H1 (cell line): ENCODE data around the gene DLL4. TPM values are rescaled to one million over a fixed set of nuclear protein-coding genes. Genes with fewer than 3 reads are reported as not detected.

Experiments
- CTCF ChIA-PET: fragments of 300-600 bp; sonication (Branson Sonifier 250); formaldehyde crosslinking; loops from one replicate; lab custom pipeline; 2021; ENCODE audit not compliant: partially characterized antibody; lab: Charles Lee
- POLR2A ChIA-PET: fragments of 300-600 bp; sonication (Branson Sonifier 250); formaldehyde crosslinking; loops from one replicate; lab custom pipeline; 2021; ENCODE audit warnings: inconsistent platforms; ENCODE audit not compliant: partially characterized antibody; lab: Charles Lee
- DNase-seq, 2 experiments: peaks; one replicate each; pipeline versions ENCODE4 v3.0.0 to v3.0.0-alpha.2; 2010 to 2022; ENCODE audit warnings: low spot score in 2 of 2, low read depth in 1 of 2, mixed read lengths in 1 of 2
- FAIRE-seq: peaks from 2 replicates; lab custom pipeline; 2011; peaks lifted over from hg19 to GRCh38; lab: Jason Lieb, UNC
- H2AFZ ChIP-seq: 2 replicates; pipeline ENCODE4 v1.8.1; 2012; ENCODE audit warnings: low read length, inconsistent platforms
- H2AK5ac ChIP-seq: 2 replicates; pipeline ENCODE4 v1.6.1; 2013; ENCODE audit warnings: low read depth, low read length
- H2BK120ac ChIP-seq: replicated peaks from 2 replicates; pipeline ENCODE3; 2013; ENCODE audit warnings: low read depth, low read length, inconsistent platforms
- H2BK12ac ChIP-seq: 2 replicates; pipeline ENCODE4 v1.6.1; 2013; ENCODE audit warnings: low read depth, low read length
- H2BK15ac ChIP-seq: 2 replicates; pipeline ENCODE4 v1.6.1; 2013; ENCODE audit warnings: low read length
- H2BK20ac ChIP-seq: 2 replicates; pipeline ENCODE4 v1.6.1; 2013; ENCODE audit warnings: low read length
- H2BK5ac ChIP-seq: 2 replicates; pipeline ENCODE4 v1.6.1; 2013; ENCODE audit warnings: low read depth, low read length
- H3K14ac ChIP-seq: 2 replicates; pipeline ENCODE4 v1.6.1; 2013; ENCODE audit warnings: inconsistent platforms; ENCODE audit not compliant: insufficient read length
- H3K18ac ChIP-seq: 2 replicates; pipeline ENCODE4 v1.6.1; 2013; ENCODE audit warnings: low read length; ENCODE audit errors: extremely low read depth
- H3K23ac ChIP-seq: 2 replicates; pipeline ENCODE4 v1.6.1; 2013; ENCODE audit warnings: inconsistent platforms; ENCODE audit not compliant: insufficient read length
- H3K23me2 ChIP-seq: 2 replicates; pipeline ENCODE4 v1.6.1; 2013; ENCODE audit warnings: low read depth, low read length
- H3K27ac ChIP-seq: 2 replicates; pipeline ENCODE4 v1.6.1; 2011; ENCODE audit warnings: low read depth, low read length, inconsistent platforms
- H3K27me3 ChIP-seq, 4 experiments: replicated peaks in 1 of 4; 1 replicate in 1 of 4; 2 replicates in 3 of 4; pipeline versions ENCODE4 v1.6.1 to v1.8.1; 2011 to 2013; ENCODE audit warnings: low read length in 3 of 4, mild to moderate bottlenecking in 3 of 4, inconsistent platforms in 2 of 4, mixed read lengths in 2 of 4, moderate library complexity in 1 of 4; ENCODE audit not compliant: control insufficient read depth in 3 of 4, insufficient read depth in 3 of 4; ENCODE audit errors: extremely low read depth in 1 of 4
- H3K36me3 ChIP-seq, 4 experiments: 2 replicates each; pipeline versions ENCODE4 v1.6.1 to v1.8.1; 2011 to 2013; ENCODE audit warnings: mild to moderate bottlenecking in 4 of 4, low read length in 3 of 4, moderate library complexity in 2 of 4, control low read depth in 1 of 4, inconsistent platforms in 1 of 4; ENCODE audit not compliant: insufficient read depth in 4 of 4, control insufficient read depth in 2 of 4
- H3K4ac ChIP-seq: replicated peaks from 2 replicates; pipeline ENCODE3; 2013; ENCODE audit warnings: low read length, low read depth, mixed read lengths, inconsistent platforms; ENCODE audit not compliant: insufficient read length
- H3K4me1 ChIP-seq, 4 experiments: replicated peaks in 1 of 4; 1 replicate in 1 of 4; 2 replicates in 3 of 4; pipeline versions ENCODE4 v1.6.1 to v1.8.1; 2011 to 2013; ENCODE audit warnings: low read length in 3 of 4, inconsistent platforms in 2 of 4, mixed read lengths in 1 of 4; ENCODE audit not compliant: insufficient read depth in 4 of 4, control insufficient read depth in 3 of 4
- H3K4me2 ChIP-seq, 2 experiments: 2 replicates each; pipeline versions ENCODE4 v1.6.1 to v1.8.1; 2011 to 2013; ENCODE audit warnings: low read depth in 2 of 2, low read length in 2 of 2, control low read depth in 1 of 2, inconsistent platforms in 1 of 2, mild to moderate bottlenecking in 1 of 2; ENCODE audit not compliant: insufficient read depth in 1 of 2
- H3K4me3 ChIP-seq, 4 experiments: fragments of 200-600, 300-600 bp in 1 of 4; sonication (generic), shearing (Covaris generic), sonication (Bioruptor Twin) in 1 of 4; 2 replicates each; pipeline versions ENCODE4 v1.5.1 to v1.8.1; 2011 to 2016; ENCODE audit warnings: low read length in 4 of 4, low read depth in 3 of 4, control low read depth in 2 of 4, inconsistent platforms in 2 of 4, mild to moderate bottlenecking in 2 of 4, mixed read lengths in 1 of 4, moderate library complexity in 1 of 4; ENCODE audit not compliant: insufficient read depth in 2 of 4; ENCODE audit errors: extremely low read depth in 1 of 4
- H3K56ac ChIP-seq: replicated peaks from 2 replicates; pipeline ENCODE3; 2013; ENCODE audit warnings: low read depth, mild to moderate bottlenecking, mixed read lengths, low read length, inconsistent platforms; ENCODE audit not compliant: insufficient read length
- H3K79me1 ChIP-seq: 2 replicates; pipeline ENCODE4 v1.6.1; 2013; ENCODE audit warnings: low read depth, low read length, control low read depth
- H3K79me2 ChIP-seq, 2 experiments: 2 replicates each; pipeline versions ENCODE4 v1.6.1 to v1.8.1; 2012 to 2013; ENCODE audit warnings: low read length in 2 of 2, mild to moderate bottlenecking in 2 of 2, inconsistent platforms in 1 of 2; ENCODE audit not compliant: insufficient read depth in 2 of 2, control insufficient read depth in 1 of 2
- H3K9ac ChIP-seq, 4 experiments: replicated peaks in 1 of 4; 1 replicate in 1 of 4; 2 replicates in 3 of 4; pipeline versions ENCODE4 v1.6.1 to v1.8.1; 2011 to 2013; ENCODE audit warnings: low read depth in 3 of 4, low read length in 3 of 4, control low read depth in 2 of 4, mild to moderate bottlenecking in 2 of 4, moderate library complexity in 2 of 4, inconsistent platforms in 1 of 4; ENCODE audit errors: extremely low read depth in 1 of 4
- H3K9me3 ChIP-seq, 2 experiments: 2 replicates each; pipeline versions ENCODE4 v1.6.1 to v1.8.1; 2012 to 2013; ENCODE audit warnings: mild to moderate bottlenecking in 2 of 2, moderate library complexity in 2 of 2, control low read depth in 1 of 2, inconsistent platforms in 1 of 2, low read depth in 1 of 2, low read length in 1 of 2, mixed read lengths in 1 of 2; ENCODE audit not compliant: insufficient read depth in 2 of 2
- H4K20me1 ChIP-seq, 2 experiments: replicated peaks in 1 of 2; 2 replicates each; pipeline versions ENCODE3 to v1.8.1; 2011 to 2013; ENCODE audit warnings: inconsistent platforms in 2 of 2, low read length in 2 of 2, mild to moderate bottlenecking in 1 of 2; ENCODE audit not compliant: insufficient read depth in 2 of 2, control insufficient read depth in 1 of 2
- H4K5ac ChIP-seq: 2 replicates; pipeline ENCODE4 v1.6.1; 2013; ENCODE audit warnings: low read length, low read depth, mixed read lengths, inconsistent platforms; ENCODE audit not compliant: insufficient read length
- H4K8ac ChIP-seq: 2 replicates; pipeline ENCODE4 v1.8.0; 2013; ENCODE audit warnings: mild to moderate bottlenecking, moderate library complexity, low read length, inconsistent platforms; ENCODE audit not compliant: insufficient read depth; ENCODE audit errors: extremely low read depth
- H4K91ac ChIP-seq: replicated peaks from 2 replicates; pipeline ENCODE3; 2013; ENCODE audit warnings: low read length, mixed read lengths, inconsistent platforms; ENCODE audit not compliant: insufficient read length
- CBX8 ChIP-seq: fragments of 300-800, 300-1000 bp; sonication (generic); IDR thresholded peaks from 2 replicates; pipeline ENCODE4 v1.7.1; 2016; ENCODE audit warnings: low read depth, low read length, borderline replicate concordance
- CTBP2 ChIP-seq: IDR thresholded peaks from 2 replicates; pipeline ENCODE4 v1.7.0; 2011; ENCODE audit warnings: borderline replicate concordance, mild to moderate bottlenecking, moderate library complexity, mixed read lengths, low read length; ENCODE audit not compliant: insufficient read depth, insufficient read length
- GABPA ChIP-seq: IDR thresholded peaks from 2 replicates; pipeline ENCODE4 v1.6.1; 2011; ENCODE audit warnings: mild to moderate bottlenecking, low read length, moderate library complexity, borderline replicate concordance; ENCODE audit not compliant: insufficient read depth
- KDM5A ChIP-seq: fragments of 200-600 bp; IDR thresholded peaks from 2 replicates; pipeline ENCODE4 v1.7.1; 2012; ENCODE audit warnings: mild to moderate bottlenecking, low read length, inconsistent platforms, mixed read lengths
- MAFK ChIP-seq: IDR thresholded peaks from 2 replicates; pipeline ENCODE4 v1.6.1; 2012; ENCODE audit warnings: low read depth, mild to moderate bottlenecking, improper control_type of control experiment, low read length
- POLR2A ChIP-seq, 2 experiments: IDR thresholded peaks; 1 replicate in 1 of 2; 2 replicates in 1 of 2; pipeline ENCODE4 v1.6.1; 2011; ENCODE audit warnings: low read depth in 2 of 2, low read length in 2 of 2, mild to moderate bottlenecking in 2 of 2; ENCODE audit errors: control extremely low read depth in 1 of 2
- POU5F1 ChIP-seq: IDR thresholded peaks from 2 replicates; pipeline ENCODE4 v1.6.1; 2011; ENCODE audit warnings: low read depth, mild to moderate bottlenecking, low read length, moderate library complexity
- SIX5 ChIP-seq: IDR thresholded peaks from 2 replicates; pipeline ENCODE4 v1.6.1; 2011; ENCODE audit warnings: mild to moderate bottlenecking, low read depth, low read length
- TAF7 ChIP-seq: optimal IDR thresholded peaks from 2 replicates; pipeline ENCODE3; 2011; ENCODE audit warnings: low read depth, mild to moderate bottlenecking, inconsistent platforms, low read length, moderate library complexity, borderline replicate concordance
- WGBS, 2 experiments: shearing (Covaris generic) in 1 of 2; methylation state at CpG; one replicate each; pipeline versions ENCODE4 v1.1.6 to v1.1.7; 2013 to 2015; ENCODE audit warnings: low lambda C conversion rate in 2 of 2, mixed read lengths in 2 of 2, inconsistent platforms in 1 of 2, low coverage in 1 of 2, missing lambda C conversion rate in 1 of 2; ENCODE audit not compliant: insufficient replicate concordance in 2 of 2, insufficient coverage in 1 of 2, insufficient read length in 1 of 2; ENCODE audit errors: extremely low coverage in 1 of 2, missing lambda C conversion rate in 1 of 2; 5-methylcytosine and 5-hydroxymethylcytosine counted together
- polyA plus RNA-seq, 7 experiments: library from polyadenylated mRNA; depleted of rRNA in 3 of 7; stranded (reverse) in 5 of 7; unstranded in 2 of 7; fragments of >200 nt in 5 of 7; fragments of 200-250 nt in 2 of 7; gene quantifications; 1 replicate in 5 of 7; 2 replicates in 1 of 7; 4 replicates in 1 of 7; pipeline versions ENCODE4 v1.2.1 to v1.2.3, GENCODE V29; 2011 to 2013; ENCODE audit warnings: missing spikeins in 2 of 7, mixed read lengths in 2 of 7
- total RNA-seq: library from RNA; stranded (reverse); fragmentation: NEBNext Ultra II Directional; extraction: Animal tissue kit (Norgen Biotek cat#: 25700); gene quantifications from 2 replicates; pipeline ENCODE4 v1.2.1, GENCODE V29; 2021
- TF ChIP-seq, protein P1 (sequence below), 3 experiments: IDR thresholded peaks; 1 replicate in 2 of 3; 2 replicates in 1 of 3; pipeline versions ENCODE4 v1.5.1 to v1.6.1; 2011; ENCODE audit warnings: low read length in 3 of 3, mild to moderate bottlenecking in 3 of 3, inconsistent platforms in 2 of 3, low read depth in 1 of 3, moderate library complexity in 1 of 3; ENCODE audit not compliant: insufficient read depth in 1 of 3; ENCODE audit errors: control extremely low read depth in 1 of 3

DLL4 gene
- total and polyA plus RNA-seq, 2 of the 8 experiments (the other 6 are each of a cell fraction or from before 2014, with no cell fraction given), result 0.23 to 0.60 TPM

DNA sequence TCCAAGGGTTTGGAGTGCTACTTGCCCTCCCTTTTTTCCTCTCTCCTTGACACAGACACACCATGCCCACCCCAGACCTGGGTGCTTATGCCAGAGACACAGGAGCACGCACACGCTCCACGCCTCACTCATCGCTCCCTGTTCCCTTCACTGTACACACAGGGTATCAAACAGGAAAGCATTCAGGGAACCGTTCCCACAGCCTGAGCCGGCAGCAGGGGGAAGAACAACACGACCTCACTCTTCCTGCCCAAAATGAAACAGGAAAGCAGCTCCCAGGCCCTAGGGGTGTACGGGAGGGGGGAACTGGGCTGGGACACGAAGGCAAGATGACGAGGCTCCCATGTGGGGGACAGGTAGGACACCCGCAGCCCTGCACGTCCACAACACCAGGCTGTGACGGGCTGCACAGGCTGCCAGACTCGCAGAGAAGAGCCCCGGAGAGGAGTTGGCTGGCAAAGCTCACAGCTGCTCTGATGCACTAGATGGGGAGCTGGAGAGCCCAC, 11.2 kb downstream of the DLL4 start:
- H3K23me2 ChIP-seq, result peaks cover 5% of the 10 kb centered on the region; the same call in 1 of the 2 replicates
- FAIRE-seq, result no peak
- no peaks in the 10 kb centered on the region for H3K79me2 ChIP-seq
- no peak overlapping the region for H3K27ac ChIP-seq
- no peaks in the 10 kb centered on the region for H3K79me1 ChIP-seq
- H3K4ac ChIP-seq, result no peak overlapping the region
- H3K4me1 ChIP-seq, result peaks cover 0 to 28% (median 12%) of the 10 kb centered on the region in 4 experiments; a peak in 6 of 7 replicates
- H2BK5ac ChIP-seq, result peak overlapping the region; percentile 40; the same call in 1 of the 2 replicates
- no peak overlapping the region for H4K91ac ChIP-seq
- no peak overlapping the region for H3K23ac ChIP-seq
- H3K9me3 ChIP-seq, result no peaks in the 10 kb centered on the region
- no peak overlapping the region; the same call in 1 of the 2 replicates for H4K8ac ChIP-seq
- H2BK12ac ChIP-seq, result peak overlapping the region; percentile 96; the same call in 1 of the 2 replicates
- H2AFZ ChIP-seq, result no peak overlapping the region
- H3K56ac ChIP-seq, result no peak overlapping the region
- H2AK5ac ChIP-seq, result peak overlapping the region; percentile 92; the same call in 1 of the 2 replicates
- no peak overlapping the region for H3K18ac ChIP-seq
- no peaks in the 10 kb centered on the region for H4K20me1 ChIP-seq
- no peak overlapping the region for H2BK120ac ChIP-seq
- DNase-seq, result no peak
- no peak overlapping the region for H4K5ac ChIP-seq
- WGBS, 2 experiments, result 92% methylated on average over 15 of the region's 15 CpGs; no CpG with 5 or more reads in 1 of the 2 experiments
- peaks cover 0 to 30% (median 16%) of the 10 kb centered on the region in 4 experiments; a peak in 6 of 7 replicates for H3K27me3 ChIP-seq
- no peak overlapping the region for H3K14ac ChIP-seq
- peak overlapping the region in 1 of 4 experiments; percentile 13; a peak in 1 of 7 replicates for H3K9ac ChIP-seq
- H2BK20ac ChIP-seq, result no peak overlapping the region
- H2BK15ac ChIP-seq, result 0 out of 2 replicates have a peak overlapping the region, but pooled peaks have one; percentile 81
- ChIA-PET CTCF (interaction anchor here (0.6 to 33.1 kb wide), 17 partner anchors 12 to 957 kb away, joined by 3 to 590 read pairs (median 7); partner anchors contain the start of genes CHAC1, DLL4 and VPS18), POLR2A (interaction anchor here (0.9 to 43.8 kb wide), 4 partner anchors 4 to 67 kb away, joined by 3 to 1505 read pairs (median 756); partner anchors contain the start of genes CHAC1, DLL4 and RHOV)
- H3K4me2 ChIP-seq, result peak overlapping the region in 1 of 2 experiments; percentile 64; a peak in 1 of 4 replicates
- H3K4me3 ChIP-seq, result no peak overlapping the region
- no peaks in the 10 kb centered on the region for H3K36me3 ChIP-seq
- TF ChIP-seq CBX8 (no peak), SIX5 (no peak), MAFK (no peak), POLR2A (IDR thresholded peaks at IDR 0.05; ENCODE audit: control extremely low read depth in 1 of 2, low read depth in 2 of 2, low read length in 2 of 2) (no peak), GABPA (no peak), KDM5A (no peak), CTBP2 (no peak), POU5F1 (no peak), TAF7 (no peak)
- TF ChIP-seq, protein P1, sequence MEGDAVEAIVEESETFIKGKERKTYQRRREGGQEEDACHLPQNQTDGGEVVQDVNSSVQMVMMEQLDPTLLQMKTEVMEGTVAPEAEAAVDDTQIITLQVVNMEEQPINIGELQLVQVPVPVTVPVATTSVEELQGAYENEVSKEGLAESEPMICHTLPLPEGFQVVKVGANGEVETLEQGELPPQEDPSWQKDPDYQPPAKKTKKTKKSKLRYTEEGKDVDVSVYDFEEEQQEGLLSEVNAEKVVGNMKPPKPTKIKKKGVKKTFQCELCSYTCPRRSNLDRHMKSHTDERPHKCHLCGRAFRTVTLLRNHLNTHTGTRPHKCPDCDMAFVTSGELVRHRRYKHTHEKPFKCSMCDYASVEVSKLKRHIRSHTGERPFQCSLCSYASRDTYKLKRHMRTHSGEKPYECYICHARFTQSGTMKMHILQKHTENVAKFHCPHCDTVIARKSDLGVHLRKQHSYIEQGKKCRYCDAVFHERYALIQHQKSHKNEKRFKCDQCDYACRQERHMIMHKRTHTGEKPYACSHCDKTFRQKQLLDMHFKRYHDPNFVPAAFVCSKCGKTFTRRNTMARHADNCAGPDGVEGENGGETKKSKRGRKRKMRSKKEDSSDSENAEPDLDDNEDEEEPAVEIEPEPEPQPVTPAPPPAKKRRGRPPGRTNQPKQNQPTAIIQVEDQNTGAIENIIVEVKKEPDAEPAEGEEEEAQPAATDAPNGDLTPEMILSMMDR (IDR thresholded peaks at IDR 0.05; ENCODE audit: control extremely low read depth in 1 of 3, insufficient read depth in 1 of 3, low read depth in 1 of 3, low read length in 3 of 3), result no peak
